Trophoblast cell (in vitro differentiated cells and primary cell): ENCODE results near the gene VCP.

Experiments used
- DNase-seq, 2 donors: peaks; one replicate each; pipeline ENCODE4 v3.0.0-alpha.2; 2016
- H2AFZ ChIP-seq: 2 replicates; pipeline ENCODE4 v1.6.1; 2013; ENCODE audit warnings: low read length, moderate library complexity, mild to moderate bottlenecking; ENCODE audit not compliant: insufficient read depth, poor library complexity
- H2AK5ac ChIP-seq: 2 replicates; pipeline ENCODE4 v1.6.1; 2013; ENCODE audit warnings: mild to moderate bottlenecking, low read length
- H2BK120ac ChIP-seq: 2 replicates; pipeline ENCODE4 v1.6.1; 2013; ENCODE audit warnings: low read length, mild to moderate bottlenecking, moderate library complexity; ENCODE audit not compliant: insufficient read depth, poor library complexity
- H2BK12ac ChIP-seq: 2 replicates; pipeline ENCODE4 v1.6.1; 2013; ENCODE audit warnings: mild to moderate bottlenecking, low read length, moderate library complexity
- H2BK5ac ChIP-seq: 2 replicates; pipeline ENCODE4 v1.6.1; 2013; ENCODE audit warnings: low read length, low read depth, moderate library complexity, mild to moderate bottlenecking; ENCODE audit not compliant: poor library complexity
- H3K14ac ChIP-seq: 2 replicates; pipeline ENCODE4 v1.6.1; 2013; ENCODE audit warnings: mild to moderate bottlenecking, low read length
- H3K18ac ChIP-seq: 2 replicates; pipeline ENCODE4 v1.6.1; 2013; ENCODE audit warnings: mild to moderate bottlenecking, low read length
- H3K23ac ChIP-seq: 2 replicates; pipeline ENCODE4 v1.6.1; 2013; ENCODE audit warnings: low read length
- H3K27ac ChIP-seq: 2 replicates; pipeline ENCODE4 v1.5.1; 2013; ENCODE audit warnings: low read depth, mild to moderate bottlenecking, inconsistent platforms, low read length, moderate library complexity
- H3K27me3 ChIP-seq: 2 replicates; pipeline ENCODE4 v1.6.1; 2013; ENCODE audit warnings: inconsistent platforms, mild to moderate bottlenecking, low read length, moderate library complexity; ENCODE audit not compliant: insufficient read depth
- H3K36me3 ChIP-seq, 2 experiments: 1 replicate in 1 of 2; 2 replicates in 1 of 2; pipeline ENCODE4 v1.6.1; 2013; ENCODE audit warnings: low read length in 2 of 2, mild to moderate bottlenecking in 2 of 2, moderate library complexity in 1 of 2; ENCODE audit not compliant: insufficient read depth in 2 of 2, control insufficient read depth in 1 of 2
- H3K4ac ChIP-seq: 2 replicates; pipeline ENCODE4 v1.6.1; 2013; ENCODE audit warnings: low read depth, mild to moderate bottlenecking, low read length, moderate library complexity
- H3K4me1 ChIP-seq, 2 experiments: 1 replicate in 1 of 2; 2 replicates in 1 of 2; pipeline ENCODE4 v1.6.1; 2013; ENCODE audit warnings: low read length in 2 of 2, mild to moderate bottlenecking in 2 of 2, moderate library complexity in 1 of 2; ENCODE audit not compliant: insufficient read depth in 2 of 2, control insufficient read depth in 1 of 2
- H3K4me2 ChIP-seq: 2 replicates; pipeline ENCODE4 v1.6.1; 2013; ENCODE audit warnings: inconsistent platforms, mild to moderate bottlenecking, low read length, moderate library complexity
- H3K4me3 ChIP-seq: 2 replicates; pipeline ENCODE4 v1.5.1; 2013; ENCODE audit warnings: mild to moderate bottlenecking, low read depth, low read length, inconsistent platforms
- H3K79me1 ChIP-seq: one replicate; pipeline ENCODE4 v1.6.1; 2013; ENCODE audit warnings: low read length
- H3K79me2 ChIP-seq: 2 replicates; pipeline ENCODE4 v1.6.1; 2013; ENCODE audit warnings: low read length, mild to moderate bottlenecking; ENCODE audit not compliant: control insufficient read depth, insufficient read depth, poor library complexity
- H3K9ac ChIP-seq: 2 replicates; pipeline ENCODE4 v1.6.1; 2013; ENCODE audit warnings: mild to moderate bottlenecking, low read length
- H3K9me3 ChIP-seq: 2 replicates; pipeline ENCODE4 v1.6.1; 2013; ENCODE audit warnings: low read depth, mild to moderate bottlenecking, control low read depth, inconsistent platforms, low read length; ENCODE audit not compliant: insufficient read depth
- H4K12ac ChIP-seq: 2 replicates; pipeline ENCODE4 v1.6.1; 2013; ENCODE audit warnings: low read depth, mild to moderate bottlenecking, low read length, moderate library complexity
- H4K8ac ChIP-seq: 2 replicates; pipeline ENCODE4 v1.6.1; 2013; ENCODE audit warnings: low read depth, mild to moderate bottlenecking, low read length, moderate library complexity
- H4K91ac ChIP-seq: one replicate; pipeline ENCODE4 v1.6.1; 2013; ENCODE audit warnings: low read depth, mild to moderate bottlenecking, low read length, moderate library complexity
- WGBS: extraction: QIAGEN DNeasy Blood & Tissue Kit; methylation state at CpG from one replicate; pipeline ENCODE4 v1.1.7; 2013; ENCODE audit warnings: missing lambda C conversion rate; ENCODE audit not compliant: insufficient read length, insufficient coverage; ENCODE audit errors: extremely low coverage; 5-methylcytosine and 5-hydroxymethylcytosine counted together

Gene VCP

DNA sequence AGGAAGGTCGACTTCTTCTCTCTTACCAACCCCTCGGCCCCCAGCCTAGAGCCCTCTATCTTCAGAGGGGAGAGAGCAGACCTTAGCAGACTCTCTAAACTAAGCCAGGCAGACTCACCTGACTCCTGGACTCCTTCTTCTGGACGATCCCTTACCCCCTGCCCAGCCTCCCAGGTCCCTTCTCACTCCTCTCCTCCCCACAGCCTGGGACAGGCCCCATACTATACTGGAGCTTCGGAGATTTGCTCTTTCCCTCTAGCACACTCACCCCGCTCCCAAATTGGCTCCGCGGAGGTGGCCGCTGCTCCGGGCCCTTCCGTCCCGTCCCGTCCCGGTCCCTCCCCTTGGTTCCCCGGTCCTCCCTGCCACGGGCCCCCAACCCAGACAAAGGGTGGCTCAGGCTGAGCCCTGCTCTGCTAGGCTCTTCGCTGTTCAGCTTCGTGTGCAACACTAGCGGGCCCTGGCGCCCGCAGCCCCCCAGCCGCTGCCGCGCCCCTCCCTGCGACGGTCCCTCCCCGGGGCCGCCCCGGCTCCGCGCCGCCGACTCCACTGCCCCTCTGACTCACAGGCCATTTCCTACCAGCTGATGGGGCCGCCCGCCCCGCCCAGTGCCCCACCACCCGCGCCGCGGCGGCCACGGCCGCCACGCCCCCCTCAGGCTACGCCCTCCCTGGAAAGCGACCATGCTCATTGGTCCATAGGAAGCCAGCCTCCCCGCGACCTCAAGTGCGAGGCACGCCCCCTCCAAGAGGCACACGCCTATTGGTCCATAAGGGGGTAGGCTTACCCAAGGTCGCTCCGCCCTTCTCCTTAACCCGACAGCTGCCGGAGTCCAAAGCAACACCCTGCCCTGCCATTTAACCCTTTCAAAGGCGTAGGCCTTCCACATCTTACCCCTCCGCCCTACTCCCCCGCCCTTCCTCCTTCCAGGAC lies 38.8 kb upstream of the VCP start:
- Histone ChIP-seq H3K23ac (no peak overlapping the region), H3K4me1 (peaks cover 21 to 26% of the 10 kb centered on the region in 2 experiments), H3K9ac (peak overlapping the region; percentile 86), H3K36me3 (peaks cover 23 to 24% of the 10 kb centered on the region in 2 experiments), H4K8ac (peak overlapping the region; percentile 55), H4K12ac (peak overlapping the region; percentile 2), H2BK12ac (no peak overlapping the region), H3K4me2 (peak overlapping the region; percentile 64), H2BK120ac (peak overlapping the region; percentile 54), H2AK5ac (peak overlapping the region; percentile 13), H3K4me3 (peak overlapping the region; percentile 83), H4K91ac (peak overlapping the region; percentile 22), H3K27ac (peak overlapping the region; percentile 45), H3K79me1 (peaks cover 22% of the 10 kb centered on the region), H3K4ac (peak overlapping the region; percentile 5), H3K27me3 (no peaks in the 10 kb centered on the region), H3K79me2 (peaks cover 5% of the 10 kb centered on the region), H2BK5ac (peak overlapping the region; percentile 59), H3K14ac (peak overlapping the region; percentile 47), H3K9me3 (no peaks in the 10 kb centered on the region), H3K18ac (peak overlapping the region; percentile 77), H2AFZ (no peak overlapping the region)
- peak; percentile 97 to 98 for DNase-seq
- no CpG with 5 or more reads among the region's 57 CpGs for WGBS

DNA sequence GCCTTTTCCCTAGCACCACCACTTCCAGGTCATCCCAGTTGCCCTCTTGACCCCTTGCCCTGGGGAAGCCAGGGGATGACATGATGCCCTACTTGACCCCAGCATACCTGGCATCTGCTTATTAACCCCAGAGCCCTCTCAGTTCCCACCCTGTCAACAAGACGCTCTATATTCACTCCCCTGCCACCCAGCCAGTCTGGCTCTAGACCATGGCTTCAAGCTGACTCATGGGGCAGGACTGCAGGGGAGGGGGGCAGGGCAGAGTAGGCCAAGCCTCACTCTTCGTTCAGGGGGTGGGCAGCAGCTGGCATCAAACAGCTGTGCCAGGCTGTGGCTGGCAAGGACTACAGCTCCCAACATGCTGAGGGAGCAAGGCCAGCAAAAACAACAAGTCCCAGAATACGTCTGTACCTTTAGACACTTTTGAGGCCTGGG lies 37.9 kb upstream of the VCP start:
- H4K8ac ChIP-seq: no peak overlapping the region
- H2AK5ac ChIP-seq: no peak overlapping the region
- H3K79me2 ChIP-seq: peaks cover 5% of the 10 kb centered on the region
- peaks cover 21 to 25% of the 10 kb centered on the region in 2 experiments for H3K4me1 ChIP-seq
- H4K91ac ChIP-seq: no peak overlapping the region
- no peak overlapping the region for H2AFZ ChIP-seq
- no peak overlapping the region for H4K12ac ChIP-seq
- peaks cover 19% of the 10 kb centered on the region for H3K79me1 ChIP-seq
- H3K9me3 ChIP-seq: no peaks in the 10 kb centered on the region
- H3K14ac ChIP-seq: no peak overlapping the region
- no peak overlapping the region for H3K4me3 ChIP-seq
- no peak overlapping the region for H2BK12ac ChIP-seq
- H3K4me2 ChIP-seq: peak overlapping the region; percentile 64
- DNase-seq: no peak
- H2BK120ac ChIP-seq: no peak overlapping the region
- H3K4ac ChIP-seq: no peak overlapping the region
- peaks cover 32 to 33% of the 10 kb centered on the region in 2 experiments for H3K36me3 ChIP-seq
- no peak overlapping the region for H2BK5ac ChIP-seq
- H3K9ac ChIP-seq: no peak overlapping the region
- H3K18ac ChIP-seq: no peak overlapping the region
- no CpG with 5 or more reads among the region's 3 CpGs for WGBS
- H3K27me3 ChIP-seq: no peaks in the 10 kb centered on the region
- no peak overlapping the region for H3K27ac ChIP-seq
- H3K23ac ChIP-seq: no peak overlapping the region

DNA sequence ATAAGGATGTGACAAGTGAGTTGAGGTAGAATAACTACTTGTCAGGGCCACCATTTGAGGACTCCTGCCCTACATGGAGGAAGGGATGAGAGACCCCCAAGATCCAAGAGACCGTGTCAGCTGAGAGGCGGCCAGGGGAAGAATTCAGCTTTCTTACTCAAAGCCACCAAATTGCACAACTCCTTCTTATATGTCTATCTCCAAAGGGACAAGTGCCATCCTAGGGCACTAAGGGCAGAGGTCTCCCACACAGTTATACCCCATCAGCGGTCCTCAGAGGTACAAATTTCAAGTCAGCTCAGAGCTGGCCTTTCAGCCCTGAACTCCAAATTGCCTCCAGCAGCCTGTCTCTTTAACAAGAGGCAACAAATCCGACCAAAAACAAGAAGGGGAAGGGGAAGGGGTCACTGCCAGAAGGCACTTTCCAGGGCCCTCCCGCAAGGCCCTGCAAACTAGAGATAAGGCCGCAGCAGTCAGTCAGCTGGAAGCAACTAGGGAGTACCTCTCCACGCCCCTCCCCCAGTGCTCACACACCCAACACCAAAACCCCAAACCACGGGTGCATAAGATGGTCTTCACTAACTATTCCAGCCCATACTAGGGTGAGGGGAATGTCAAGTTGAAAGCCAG lies 36.6 kb upstream of the VCP start:
- H3K9me3 ChIP-seq: no peaks in the 10 kb centered on the region
- H4K12ac ChIP-seq: no peak overlapping the region
- H2BK5ac ChIP-seq: no peak overlapping the region
- no peak overlapping the region for H3K4ac ChIP-seq
- no peak overlapping the region for H4K91ac ChIP-seq
- no CpG with 5 or more reads among the region's 8 CpGs for WGBS
- H2BK120ac ChIP-seq: no peak overlapping the region
- no peak overlapping the region for H3K23ac ChIP-seq
- H2BK12ac ChIP-seq: no peak overlapping the region
- H2AFZ ChIP-seq: no peak overlapping the region
- H3K14ac ChIP-seq: no peak overlapping the region
- H3K27me3 ChIP-seq: no peaks in the 10 kb centered on the region
- H3K4me1 ChIP-seq: peaks cover 13 to 15% of the 10 kb centered on the region in 2 experiments
- H2AK5ac ChIP-seq: no peak overlapping the region
- peaks cover 43 to 44% of the 10 kb centered on the region in 2 experiments for H3K36me3 ChIP-seq
- H3K79me1 ChIP-seq: peaks cover 8% of the 10 kb centered on the region
- H3K27ac ChIP-seq: no peak overlapping the region
- H3K18ac ChIP-seq: no peak overlapping the region
- H3K4me2 ChIP-seq: no peak overlapping the region
- H3K4me3 ChIP-seq: no peak overlapping the region
- no peak overlapping the region for H3K9ac ChIP-seq
- H3K79me2 ChIP-seq: peaks cover 5% of the 10 kb centered on the region
- no peak overlapping the region for H4K8ac ChIP-seq
- no peak for DNase-seq

DNA sequence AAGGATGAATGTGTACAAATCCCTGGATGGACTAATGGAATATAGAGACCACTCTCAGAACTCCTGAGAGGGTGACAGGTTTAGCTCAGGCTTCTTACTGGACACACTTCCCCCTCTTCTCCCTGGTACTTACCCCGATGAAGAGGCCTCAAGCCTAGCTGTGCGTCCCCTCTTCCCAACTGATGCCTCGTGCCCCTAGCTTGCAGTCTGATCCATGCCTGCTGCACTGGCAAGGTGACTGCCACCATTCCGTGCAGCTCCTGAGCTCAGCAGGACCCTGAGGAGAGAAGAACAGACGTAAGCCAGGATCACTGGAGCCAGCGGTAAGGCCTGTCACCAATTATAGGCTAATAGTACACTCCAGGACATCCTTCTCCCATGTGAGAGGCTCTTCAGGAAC lies 36.0 kb upstream of the VCP start:
- Histone ChIP-seq H2AFZ (no peak overlapping the region), H4K91ac (no peak overlapping the region), H3K4me2 (no peak overlapping the region), H3K9me3 (no peaks in the 10 kb centered on the region), H4K12ac (no peak overlapping the region), H3K18ac (no peak overlapping the region), H3K4me3 (no peak overlapping the region), H3K9ac (no peak overlapping the region), H3K36me3 (peaks cover 43 to 44% of the 10 kb centered on the region in 2 experiments), H3K23ac (no peak overlapping the region), H4K8ac (no peak overlapping the region), H3K4me1 (peaks cover 14 to 15% of the 10 kb centered on the region in 2 experiments), H3K27ac (no peak overlapping the region), H3K4ac (no peak overlapping the region), H3K14ac (no peak overlapping the region), H2BK120ac (no peak overlapping the region), H3K27me3 (no peaks in the 10 kb centered on the region), H2BK5ac (no peak overlapping the region), H3K79me1 (peaks cover 8% of the 10 kb centered on the region), H3K79me2 (peaks cover 5% of the 10 kb centered on the region), H2BK12ac (no peak overlapping the region), H2AK5ac (no peak overlapping the region)
- WGBS: no CpG with 5 or more reads among the region's 6 CpGs
- no peak for DNase-seq
